ENCODE measurements around the gene RAB36.

RAB36 gene

DNA sequence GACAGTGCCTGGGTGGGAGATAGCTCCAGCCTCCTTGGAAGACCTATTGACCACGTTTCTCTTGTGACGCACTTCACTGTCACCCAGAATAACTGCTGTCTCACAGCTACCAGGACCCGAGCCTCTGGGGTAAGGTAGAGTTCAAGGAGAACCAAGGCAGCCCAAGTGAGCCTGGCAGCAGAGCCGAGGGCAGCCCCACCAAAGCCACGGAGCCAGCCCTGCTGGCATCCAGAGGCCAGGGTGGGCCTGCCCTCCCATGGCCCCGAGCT, 36.3 kb upstream of the RAB36 start:
- DNase-seq, result no peak

DNA sequence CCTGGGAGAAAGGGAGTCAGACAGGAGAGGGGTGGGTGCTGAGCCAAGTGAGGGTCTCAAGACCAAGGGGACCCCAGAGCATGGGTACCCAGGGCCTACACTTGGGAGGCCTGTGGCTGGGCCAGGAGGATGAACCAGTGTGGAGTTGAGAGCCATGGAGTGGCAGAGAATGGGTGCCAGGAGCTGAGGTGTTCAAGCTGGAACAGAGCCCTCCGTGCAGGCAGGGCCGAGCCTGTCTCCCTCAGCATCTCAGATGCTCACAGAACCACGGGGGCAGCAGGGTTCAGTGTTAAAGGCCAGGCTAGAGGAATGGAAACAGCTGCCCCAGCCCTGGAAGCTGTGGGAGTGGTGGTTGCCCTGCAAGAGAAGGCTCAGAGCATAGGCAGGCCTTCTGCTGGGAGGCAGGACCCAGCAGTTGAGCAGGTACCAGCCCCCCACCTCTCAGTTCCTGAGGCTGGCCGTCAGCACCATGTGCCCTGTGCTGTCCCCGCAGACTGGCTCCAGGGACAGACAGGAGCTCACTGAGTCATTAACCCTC, 35.8 kb upstream of the RAB36 start:
- DNase-seq, result no peak

DNA sequence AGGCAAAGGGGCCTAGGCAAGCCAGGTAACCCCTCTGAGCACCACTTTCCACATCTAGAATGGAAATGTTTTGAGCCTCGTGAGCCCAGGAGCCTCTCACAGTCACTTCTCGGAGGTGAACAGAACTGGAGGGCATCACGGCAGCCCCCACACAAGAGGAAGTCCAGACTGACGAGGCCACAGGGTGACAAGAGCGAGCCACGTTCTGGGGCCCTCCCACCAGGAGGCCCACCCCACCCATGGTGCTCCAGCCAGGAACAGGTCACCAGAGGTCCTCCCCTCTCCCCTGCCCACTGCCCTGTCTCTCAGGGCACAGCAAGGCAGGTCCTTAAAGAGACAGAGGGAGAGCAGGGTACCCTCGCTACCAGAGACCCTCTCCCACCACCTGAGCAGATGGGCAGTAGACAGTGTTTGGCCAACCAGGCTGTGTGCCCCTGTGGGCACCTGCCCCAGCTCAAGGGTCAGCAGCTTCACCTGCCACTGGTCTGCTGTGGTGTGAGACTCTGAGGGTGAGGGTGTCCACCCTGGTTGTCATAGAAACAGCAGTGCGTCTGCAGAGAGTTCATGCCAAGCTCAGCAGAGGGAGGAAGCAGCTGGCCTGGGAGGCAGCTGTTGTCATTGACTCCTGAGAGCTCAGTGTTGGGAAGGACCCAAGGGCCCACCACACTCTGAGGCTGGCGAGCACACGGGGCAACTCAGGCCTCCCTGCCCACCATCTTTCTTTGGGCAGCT, 34.9 kb upstream of the RAB36 start:
- DNase-seq, result peak; percentile 38

DNA sequence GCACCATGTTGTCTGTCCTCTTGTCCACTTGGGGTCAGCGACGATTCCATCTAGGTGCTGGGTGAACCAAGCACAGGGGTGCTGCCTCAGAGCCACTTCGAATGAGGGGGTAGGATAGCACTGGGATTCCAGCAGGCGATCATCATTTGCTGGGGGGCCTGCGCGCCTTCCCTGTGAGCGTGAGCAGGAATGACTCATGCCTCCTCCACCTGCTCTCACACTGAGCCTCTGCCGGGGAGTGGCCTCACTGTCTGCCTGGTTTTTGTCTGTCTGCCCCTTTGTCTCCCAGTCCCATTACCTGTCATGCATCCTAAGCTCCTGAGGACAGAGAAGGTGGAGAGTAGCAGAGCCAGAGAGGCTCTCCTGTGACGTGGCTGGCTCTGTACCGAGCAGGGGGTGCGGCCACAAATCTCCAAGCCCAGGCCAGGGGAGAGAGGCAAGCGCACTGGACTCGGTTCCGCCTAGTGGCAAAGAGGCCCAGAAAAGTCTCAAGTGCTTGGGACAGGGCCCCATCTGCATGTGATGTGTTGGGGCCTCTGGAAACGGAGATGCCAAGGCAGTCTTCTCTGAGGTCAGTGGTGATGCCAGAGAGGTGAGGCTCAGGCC, 34.3 kb upstream of the RAB36 start:
- DNase-seq, result no peak

DNA sequence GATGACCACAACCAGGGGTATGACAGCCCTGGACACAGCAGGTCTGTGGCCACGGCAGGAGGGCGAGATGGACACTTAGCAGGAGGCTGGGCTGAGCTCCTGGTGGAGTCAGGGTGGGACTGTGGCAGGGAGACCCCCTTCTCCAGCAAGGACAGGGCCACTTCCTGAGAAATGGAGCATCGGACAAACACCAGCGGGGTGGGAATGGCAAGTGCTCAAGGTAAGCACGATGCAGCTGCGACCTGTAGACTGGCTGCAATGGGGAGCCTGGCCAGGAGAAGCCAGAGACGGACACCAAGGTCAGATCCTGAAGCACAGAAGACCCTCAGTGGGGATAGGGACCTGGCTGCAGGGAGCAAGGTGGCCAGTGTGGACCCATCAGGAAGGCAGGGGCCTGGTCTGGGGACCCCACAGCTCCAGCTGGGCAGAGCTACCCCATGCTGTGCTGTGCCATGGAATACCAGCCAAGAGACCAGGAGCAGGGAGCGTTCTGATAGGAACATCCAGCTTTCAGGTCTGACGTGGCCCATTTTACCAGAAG, 32.7 kb upstream of the RAB36 start:
- no peak for DNase-seq

DNA sequence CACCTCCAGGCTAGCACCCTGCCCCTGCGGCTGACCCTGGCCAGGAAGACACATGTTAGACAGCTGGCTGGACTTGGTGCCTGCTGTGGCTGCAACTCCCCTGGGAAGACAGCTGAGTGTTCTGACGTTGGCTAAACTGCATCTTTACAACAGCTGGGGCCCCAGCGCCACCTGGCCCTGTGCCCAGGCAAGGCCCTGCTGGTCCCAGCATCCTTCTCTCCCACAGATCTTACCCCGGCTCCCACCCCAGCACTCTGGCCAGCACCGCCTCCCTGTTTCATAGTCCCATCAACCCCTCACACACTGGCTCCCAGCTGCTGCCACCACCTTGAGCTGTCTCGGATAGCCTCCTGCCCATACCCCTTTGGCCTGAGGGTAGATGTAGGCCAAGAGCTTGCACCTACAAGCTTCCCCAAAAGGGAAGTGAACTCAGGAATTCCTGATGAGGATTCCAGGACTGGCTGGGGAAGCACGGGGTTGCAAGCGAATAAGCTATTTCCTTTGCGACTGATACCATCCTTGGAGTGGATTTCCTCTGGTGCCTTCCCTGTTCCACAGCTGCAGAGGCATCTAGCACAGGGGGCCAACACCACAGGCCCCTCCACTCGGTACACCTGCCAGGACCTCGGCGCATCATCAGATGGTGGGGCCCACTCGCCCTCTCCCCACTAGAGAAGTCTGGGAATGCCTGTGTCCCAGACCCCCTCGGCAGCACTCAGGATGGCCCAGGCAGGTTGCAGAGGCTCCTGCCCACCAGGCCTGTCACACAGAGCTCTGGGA, 32.0 kb upstream of the RAB36 start:
- peak; percentile 80 for DNase-seq

DNA sequence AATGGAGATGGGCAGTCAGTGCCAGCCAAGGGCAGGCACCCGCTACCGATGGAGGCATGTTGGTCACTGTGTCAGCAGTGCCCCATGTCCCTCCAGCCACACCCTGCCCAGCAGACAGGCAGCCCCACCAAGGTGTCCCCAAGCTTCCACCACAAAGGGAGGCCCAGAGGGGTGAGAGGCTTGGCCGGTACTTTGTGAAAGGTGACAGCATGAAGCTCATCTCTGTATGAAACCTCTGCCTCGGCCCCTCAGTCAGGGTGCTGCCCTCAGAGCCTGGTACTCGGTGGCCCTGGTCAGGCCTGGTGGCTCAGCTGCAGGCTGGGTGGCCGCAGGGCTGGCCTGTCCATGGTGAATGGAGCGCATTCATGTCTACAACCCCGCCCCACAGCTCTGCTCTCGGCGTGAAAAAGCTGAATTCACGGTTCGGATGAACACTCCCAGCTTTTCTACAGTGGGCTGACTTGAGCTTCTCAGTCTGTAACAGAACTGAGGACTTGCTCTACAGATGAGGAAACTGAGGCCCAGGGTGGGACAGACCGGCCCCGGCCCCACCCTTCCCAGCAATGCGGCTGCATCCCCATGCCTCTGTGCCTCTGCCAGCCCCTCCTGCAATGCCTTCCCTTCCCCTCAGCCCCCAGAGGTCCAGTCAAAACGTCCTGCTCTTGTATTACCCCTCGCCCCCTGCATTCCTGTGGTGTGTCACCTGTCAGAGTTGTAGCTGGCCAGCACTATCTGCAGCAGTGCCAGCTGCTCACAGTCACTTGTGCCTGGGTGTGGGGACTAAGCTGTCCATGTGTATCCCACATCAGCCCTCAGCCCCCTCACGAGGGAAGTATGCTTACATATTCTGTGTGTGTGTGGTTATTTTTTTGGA, 31.2 kb upstream of the RAB36 start:
- no peak for DNase-seq

DNA sequence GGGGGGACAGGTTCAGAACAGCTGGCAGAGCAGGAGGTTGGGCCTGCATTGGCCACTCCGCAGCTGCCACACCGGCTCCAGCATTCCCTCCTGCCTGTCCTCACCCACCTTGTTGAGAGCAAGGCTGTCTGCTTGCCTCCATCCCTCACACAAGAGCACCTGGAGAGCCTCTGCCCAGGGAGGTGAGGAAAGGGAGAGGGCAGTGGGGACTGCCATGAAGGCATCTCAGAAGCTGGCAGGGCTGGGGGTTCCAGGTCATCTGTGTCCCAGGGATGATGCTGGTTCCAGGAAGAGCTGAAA, 30.6 kb upstream of the RAB36 start:
- no peak for DNase-seq

DNA sequence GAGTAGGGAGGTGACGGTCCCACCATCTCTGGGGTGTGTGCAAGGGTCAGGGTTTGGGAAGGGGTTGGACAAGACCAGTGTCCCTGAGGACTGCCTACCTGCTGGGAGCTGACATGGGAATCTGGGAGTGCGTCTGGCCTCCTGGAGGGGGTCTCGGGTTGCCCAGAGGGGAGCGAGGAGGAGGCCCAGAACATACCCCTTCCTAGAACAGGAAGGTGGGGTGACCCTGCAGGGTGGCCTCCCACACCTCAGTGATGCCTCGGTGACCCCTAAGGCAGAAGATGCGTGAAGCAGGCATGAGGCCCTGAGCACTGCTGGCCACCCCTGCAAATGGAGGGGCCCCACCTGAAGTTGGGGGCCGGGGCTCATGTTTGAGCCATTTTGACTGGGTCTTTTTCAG, 29.9 kb upstream of the RAB36 start:
- no peak for DNase-seq

DNA sequence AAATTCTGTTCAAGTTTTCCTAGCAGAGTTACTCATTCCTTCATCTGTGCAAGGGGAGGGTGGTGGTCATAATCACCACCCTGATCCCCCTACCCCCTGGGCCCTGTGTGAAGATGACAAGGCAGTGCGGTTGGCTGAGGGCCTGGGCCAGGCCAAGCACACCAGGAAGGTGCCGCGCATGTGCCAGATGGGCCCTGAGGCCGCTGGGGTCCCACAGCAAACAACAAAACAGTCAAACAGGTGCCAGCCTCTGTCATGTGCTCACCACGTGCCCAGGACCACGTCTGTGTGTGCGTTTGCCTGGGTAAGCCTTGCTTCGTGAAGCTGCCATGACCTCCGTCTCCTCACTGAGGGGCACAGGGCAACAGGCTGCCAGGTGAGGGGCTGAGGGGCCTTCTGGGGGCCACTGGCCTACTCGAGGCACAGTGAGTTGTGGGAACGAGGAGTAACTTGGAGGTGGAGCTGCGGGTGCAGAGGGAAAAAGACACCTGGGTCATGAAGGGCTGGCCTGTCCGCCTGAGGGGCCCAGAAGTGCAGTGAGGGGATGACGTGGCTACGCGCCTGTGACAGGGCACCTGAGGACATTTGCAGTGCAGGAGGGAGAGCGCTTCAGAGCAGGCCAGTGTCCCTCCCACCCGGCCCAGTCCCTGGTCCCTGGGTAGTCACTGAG, 29.3 kb upstream of the RAB36 start:
- DNase-seq, result no peak

DNA sequence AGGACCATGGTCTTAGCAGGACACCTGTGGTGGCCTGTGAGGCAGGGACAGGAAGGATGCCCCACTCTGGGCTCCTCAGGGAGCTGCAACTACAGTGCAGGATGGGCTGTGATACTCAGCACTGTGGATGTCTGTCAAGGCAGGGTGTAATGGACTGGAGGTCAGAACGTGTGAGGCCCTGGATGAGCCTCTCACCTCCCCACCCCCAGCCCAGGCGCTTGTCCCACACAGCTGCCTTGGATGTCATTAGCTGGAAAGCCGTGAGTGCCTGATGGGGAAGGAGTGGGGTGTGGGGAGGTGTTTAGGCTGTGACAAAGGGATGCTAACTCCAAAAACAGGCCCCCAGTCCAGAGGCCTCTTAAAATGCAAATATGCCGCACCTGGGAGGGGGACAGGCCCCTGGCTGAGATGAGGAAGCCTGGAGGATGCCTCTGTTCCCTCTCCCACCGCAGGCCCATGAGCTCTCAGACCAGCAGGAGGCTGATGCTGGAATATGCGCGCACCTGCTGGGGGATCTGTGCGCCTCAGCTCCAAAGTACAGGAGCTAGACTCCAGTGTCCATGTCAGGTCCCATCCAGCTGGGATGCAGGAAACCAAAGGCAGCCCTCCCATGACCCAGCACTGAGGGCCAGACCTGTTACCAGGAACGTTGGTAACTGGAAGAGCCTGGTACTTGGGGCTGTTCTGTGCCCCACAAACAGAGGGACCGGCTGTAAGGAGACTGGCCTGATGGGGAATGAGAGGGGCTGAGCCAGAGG, 28.6 kb upstream of the RAB36 start:
- DNase-seq, result no peak

DNA sequence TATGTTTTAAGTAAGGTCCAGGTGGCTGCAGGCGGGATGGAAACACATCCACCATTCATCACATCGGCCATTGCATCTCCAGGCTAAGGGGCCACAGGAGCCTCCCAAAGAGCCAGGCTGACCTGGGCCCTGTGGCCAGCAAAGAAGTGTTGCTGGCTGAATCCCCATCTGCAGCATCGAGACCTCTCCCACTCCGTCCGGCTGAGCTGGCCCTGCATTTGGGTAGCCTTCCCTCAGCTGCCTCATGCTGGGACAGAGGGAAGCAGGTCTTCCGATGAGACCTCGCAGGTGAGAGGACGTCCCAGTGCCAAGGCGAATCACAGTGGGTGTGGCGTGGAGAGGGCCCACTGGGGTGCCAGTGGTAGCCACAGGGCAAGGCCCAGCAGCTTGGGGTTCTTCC, 28.0 kb upstream of the RAB36 start:
- DNase-seq, result no peak

DNA sequence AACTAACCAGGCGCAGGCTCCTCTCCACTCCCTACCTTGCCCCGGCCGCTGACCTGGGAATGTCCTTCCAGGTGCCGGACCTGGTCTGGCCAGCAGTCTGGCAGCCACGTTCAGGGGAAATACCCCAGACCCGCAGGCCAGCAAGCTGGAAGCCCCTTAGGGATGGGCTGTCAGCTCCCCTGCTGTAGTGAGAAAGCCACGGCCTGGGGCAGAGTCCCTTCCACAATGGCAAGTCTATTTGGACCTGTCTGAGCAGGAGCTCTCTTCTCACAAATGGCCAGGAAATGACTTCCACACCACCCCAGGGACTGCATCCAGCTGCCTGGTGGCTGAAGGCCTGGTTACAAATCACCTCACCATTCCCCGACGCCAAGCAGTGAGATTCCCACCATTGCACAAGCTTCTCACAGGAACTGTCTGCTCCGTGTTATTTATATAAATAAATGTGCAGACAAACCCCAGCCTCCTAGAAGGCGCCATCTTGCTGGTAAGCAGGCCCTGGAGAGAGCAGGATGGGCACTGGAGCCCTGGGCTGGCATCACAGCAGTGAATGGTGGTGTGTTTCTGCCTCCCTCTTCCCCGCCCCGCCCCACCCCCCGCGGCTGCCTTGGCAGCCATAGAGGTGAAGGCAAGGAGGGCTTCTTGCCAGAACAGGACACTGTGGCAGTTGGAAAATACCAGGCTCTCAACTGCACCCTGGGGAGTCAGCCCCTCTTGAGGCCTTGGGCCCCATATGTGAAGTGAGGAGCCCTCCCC, 27.2 kb upstream of the RAB36 start:
- no peak for DNase-seq

DNA sequence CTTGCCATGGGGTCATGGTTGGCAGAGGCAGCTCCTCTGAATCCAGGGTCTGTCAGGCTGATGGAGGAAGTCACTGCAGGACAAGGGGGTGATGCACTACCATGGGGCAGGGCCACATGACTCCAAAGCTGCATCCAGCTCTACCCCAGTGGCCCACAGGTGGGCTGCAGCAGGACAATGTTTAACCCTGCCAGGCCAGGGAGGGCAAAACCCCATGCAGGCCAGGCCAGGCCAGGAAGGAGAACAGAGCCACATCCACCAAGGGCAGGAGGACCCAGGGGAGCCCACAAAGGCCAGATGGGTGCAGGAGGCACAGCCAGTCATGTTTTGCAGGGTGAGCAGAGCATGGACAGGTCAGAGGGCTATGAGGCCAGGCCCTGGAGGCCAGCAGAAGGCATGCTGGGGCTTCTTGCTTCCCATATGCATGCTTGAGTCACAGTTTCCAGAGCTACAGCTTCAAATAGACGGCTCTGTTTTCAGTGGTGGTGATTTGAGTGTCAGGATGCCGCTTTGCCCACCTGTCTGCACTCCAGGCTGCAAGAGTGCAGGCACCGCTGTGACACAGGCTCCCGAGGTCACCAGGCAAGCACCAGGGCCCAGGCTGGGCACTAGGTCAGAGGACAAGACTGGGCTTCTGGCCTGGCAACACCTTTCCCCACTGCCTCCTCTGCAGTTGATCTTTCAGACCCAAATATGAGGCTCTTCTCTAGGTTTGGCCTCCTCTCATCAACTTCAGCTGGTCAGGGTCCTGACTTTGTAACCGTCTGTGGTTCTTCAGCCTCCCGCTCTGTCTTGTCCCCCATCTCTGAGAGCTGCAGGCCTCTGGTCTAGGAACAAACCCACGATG, 26.4 kb upstream of the RAB36 start:
- DNase-seq, result no peak

DNA sequence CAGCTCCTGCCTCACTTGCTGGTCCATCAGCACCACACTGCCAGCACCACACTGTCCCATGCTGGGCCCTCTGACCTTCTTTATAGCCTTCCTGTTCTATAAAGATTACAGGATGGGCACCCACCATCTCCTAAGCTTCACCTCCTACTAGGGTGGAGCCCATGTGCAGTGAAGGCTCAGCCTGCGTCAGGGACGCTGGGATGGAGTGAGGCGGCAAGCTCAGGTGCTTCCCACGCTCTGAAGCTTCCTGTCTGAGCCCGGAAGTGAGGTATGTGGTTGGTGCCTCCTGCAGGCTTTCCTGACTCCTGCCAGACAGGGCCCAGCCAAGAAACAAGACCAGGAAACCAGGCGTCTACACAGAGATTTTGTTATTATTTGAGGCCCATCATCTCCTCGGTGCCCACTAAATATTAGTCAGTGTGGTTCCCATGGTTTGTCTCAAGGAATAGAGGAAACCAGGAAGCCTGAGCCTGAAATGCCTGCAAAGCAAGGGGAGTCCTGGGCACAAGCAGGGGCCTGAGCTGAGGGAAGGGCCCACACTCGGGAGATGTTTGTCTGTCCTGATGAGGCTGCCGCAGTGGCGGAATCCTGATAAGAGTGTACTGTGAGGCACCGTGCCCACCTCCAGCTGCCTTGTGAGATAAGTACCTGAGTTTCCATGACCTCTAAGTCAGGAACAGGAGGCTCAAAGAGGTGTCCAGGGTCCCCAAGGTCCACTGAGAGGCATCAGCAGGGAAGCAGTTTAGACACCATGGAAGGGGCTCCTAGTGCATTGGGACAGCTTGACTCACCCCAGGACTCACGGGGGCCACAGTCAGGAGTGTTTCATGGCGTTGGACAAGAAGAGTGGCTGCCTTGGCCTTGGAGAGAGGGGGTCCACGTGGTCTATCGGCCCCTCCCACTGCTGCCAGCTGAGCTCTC, 25.5 kb upstream of the RAB36 start:
- no peak for DNase-seq

DNA sequence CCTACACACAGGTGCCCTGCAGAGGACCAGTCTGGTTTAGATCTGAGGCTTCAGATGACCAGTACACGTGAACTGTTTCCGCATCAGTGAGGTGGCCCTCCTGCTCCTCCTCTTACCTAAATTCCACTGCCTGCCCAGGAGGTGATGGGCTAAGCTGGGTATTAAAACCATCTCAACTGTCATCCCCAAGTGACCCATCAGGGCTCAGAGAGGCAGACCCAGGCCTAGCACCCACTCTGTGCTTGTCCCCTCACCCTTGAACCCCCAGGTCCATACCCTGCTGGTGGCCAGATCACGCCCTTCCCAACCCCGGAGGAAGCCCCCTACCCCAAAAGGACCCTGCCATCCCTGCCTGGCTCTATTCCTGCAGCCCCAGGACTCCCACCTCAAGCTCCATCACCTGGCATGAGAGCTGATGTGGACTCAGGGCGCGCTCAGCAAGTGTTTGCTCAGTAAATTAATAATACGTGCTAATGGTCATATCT, 24.8 kb upstream of the RAB36 start:
- DNase-seq, result no peak

DNA sequence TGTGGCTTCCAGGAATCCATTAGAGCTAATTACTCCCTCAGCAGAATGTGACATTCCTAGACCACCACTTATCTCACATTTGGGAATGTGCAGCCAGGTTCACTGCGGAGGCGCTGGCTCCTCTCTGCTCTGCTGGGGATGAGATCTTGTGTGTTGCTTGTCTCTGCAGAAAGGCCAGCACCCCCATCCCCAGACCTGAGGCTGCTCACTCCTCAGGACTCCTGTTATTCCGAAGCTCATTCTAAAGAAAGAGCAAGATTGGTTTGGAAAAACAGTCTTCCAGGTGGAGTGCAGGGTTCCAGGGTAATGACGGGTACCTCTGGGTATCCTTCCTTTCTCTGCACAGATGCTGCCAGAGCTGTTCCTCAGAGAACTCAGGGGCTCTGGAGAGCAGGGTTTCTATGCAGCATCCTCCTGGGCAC, 24.3 kb upstream of the RAB36 start:
- no peak for DNase-seq

DNA sequence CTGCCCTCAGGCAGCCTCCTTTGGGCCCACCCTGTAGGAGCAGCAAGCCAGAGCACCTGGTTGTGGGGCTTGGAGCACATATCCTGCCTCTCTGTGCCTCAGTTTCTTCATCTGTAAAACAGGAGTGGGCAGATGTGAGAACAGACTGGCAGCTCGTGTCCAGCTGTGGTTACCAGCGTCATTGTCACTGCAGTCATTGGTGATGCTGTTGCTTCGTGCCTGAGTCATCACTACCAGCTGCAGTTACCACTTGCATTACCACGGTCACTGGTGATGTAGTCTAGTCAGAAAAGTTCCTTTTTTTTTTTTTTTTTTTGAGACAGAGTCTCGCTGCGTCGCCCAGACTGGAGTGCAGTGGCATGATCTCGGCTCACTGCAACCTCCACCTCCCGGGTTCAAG, 23.9 kb upstream of the RAB36 start:
- DNase-seq, result no peak

Measured in NCI-H524 treated with DMSO at 0.1 percent for 48 hours (cell line).